ENCODE measurements around the gene B9D1.
A peak's percentile ranks its signal among the peaks of the same experiment; 100 is the strongest.

B9D1 gene

DNA sequence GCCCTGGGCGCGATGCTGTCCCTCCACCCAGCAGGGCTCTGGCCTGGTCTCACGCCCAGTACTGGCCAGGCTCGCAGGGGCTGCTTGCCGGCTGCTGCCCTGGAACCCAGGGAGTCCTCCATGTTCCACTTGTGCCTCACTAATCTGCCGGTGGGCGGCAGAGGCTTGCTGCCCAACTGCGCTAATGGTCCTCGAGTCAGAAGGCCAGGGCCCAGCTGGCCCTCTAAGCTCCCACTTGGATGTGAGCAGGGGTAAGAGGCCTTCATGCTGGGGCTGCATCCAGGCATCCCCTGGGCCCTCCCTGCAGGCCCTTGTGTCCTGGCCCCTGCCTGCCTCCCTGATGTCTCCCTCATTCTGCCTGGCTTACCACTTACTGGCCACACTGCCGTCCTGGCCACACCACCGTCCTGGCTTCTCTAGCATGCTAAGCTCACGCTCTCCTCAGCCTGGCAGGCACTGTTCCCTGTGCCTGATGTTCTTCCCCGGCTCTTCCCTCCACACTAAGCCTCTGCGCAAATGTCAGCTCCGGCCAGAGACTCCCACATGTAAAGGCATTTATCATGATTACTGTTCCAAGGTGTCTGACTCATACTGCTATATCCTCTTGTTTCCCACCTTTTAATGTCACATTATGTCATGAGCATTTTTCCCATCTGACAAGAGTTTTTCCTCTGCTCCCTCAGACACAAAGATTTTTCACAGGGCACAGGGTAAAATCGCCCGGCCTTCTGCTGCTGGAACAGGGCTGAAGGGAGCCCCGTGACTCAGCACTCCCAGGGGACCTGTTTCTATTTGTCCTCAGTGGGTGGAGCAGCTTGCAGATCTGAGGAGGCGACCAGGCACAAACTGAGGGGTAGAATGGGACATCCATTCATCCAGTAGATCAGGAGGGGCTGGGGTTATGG is 15.9 kb downstream of the B9D1 start:
- DNase-seq = peak; percentile 57
- in situ Hi-C loops (cut with HindIII; ENCODE audit: low pct_ligation_motif_present, low pct_unique_long_range_greater_than_20kb, low sequenced_read_pairs) = no loop called here

DNA sequence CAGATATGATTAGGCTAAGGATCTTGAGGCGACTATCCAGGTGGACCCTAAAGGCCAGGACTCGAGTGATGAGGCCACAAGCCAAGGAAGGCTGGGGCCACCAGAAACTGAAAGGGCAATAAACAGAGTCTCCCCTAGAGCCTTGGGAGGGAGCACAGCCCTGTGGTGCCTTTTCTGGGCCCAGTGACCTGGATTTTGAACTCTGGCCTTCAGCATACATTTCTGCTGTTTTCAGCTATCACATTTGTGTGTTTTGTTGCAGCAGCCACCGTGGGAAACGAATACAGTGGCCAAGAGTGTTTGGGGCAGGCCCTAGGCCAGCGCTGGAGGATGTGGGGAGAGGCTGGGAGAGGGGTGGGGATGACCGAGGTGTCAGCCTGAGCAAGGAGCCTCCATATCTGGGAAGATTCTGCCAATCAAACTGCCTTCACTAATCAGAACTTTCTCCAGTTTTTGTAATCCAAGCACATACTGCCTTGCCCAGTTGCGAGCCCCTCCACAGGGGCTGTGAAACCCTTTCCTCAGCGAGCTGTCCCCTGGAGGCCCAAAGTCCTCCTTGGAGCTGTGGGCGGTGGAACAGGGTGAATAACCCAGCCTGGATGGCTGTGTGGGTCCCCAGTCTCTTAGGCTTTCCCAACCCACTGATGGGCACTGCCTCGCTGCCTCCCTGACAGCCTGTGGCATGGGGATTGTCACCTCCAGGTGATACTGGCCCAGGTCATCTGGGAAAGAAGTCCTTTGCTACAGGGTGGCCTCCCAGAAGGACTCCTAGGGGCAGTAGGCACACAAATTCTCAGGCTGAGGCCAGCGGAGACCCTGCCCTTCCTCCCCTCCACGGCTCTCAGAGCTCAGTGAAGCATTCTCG is 16.8 kb downstream of the B9D1 start:
- DNase-seq = no peak
- in situ Hi-C loops (cut with HindIII; ENCODE audit: low pct_ligation_motif_present, low pct_unique_long_range_greater_than_20kb, low sequenced_read_pairs) = no loop called here

DNA sequence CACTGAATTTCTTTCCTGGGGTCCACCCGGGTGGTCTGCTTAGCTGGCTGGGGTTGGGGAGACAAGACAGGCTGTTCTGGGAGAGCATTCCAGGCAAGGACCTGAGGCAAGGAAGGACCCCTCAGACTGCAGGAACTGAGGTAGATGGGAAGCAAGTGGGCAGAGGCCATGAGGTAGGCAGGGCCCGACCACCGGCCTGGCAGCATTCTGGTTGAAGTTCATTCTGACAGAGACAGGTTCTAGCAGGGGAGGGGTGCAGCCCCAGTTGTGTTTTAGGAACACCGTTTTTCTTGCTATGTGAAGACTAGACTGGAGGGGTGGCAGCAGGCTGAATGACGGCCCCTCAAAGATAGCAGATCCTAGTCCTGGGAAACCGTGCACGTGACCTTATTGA is 17.5 kb downstream of the B9D1 start:
- no peak for DNase-seq
- in situ Hi-C loops (cut with HindIII; ENCODE audit: low pct_ligation_motif_present, low pct_unique_long_range_greater_than_20kb, low sequenced_read_pairs) = no loop called here

DNA sequence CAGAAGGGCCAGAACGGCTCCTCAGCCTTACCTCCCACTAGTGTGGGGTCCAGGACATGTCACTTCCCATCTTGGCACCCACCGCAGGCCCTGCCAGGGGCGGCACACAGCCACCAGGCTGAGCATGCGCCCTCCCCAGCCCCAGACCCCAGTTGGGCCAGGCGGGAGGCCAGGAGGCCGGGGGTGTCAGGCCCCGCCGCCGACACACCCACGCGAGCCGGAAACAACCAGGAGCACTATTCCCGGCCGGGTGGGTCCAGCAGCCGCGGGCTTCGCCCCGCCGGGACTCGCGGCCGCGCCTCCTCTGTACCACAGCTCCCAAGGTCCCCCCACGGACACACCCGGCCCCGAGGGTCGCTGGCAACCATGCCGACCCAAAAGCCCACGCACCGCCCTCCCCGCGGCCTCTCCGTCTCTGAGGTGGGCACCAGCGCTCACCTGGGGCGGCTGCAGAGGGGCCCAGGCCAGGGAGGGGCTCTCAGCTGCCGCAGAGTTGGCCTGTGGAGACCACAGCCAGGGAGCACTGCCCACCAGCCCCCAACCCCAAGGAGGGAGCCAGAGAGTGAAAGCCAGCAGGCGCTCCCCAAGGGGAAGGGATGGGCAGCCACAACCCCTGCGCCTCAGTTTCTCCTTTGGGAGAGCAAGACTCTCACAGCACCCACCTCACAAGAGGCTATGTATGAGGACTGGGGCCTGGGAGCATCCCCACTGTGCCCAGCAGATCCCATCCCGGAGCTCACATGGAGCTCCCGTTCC is 18.0 kb downstream of the B9D1 start:
- no peak for DNase-seq
- in situ Hi-C loops (cut with HindIII; ENCODE audit: low pct_ligation_motif_present, low pct_unique_long_range_greater_than_20kb, low sequenced_read_pairs) = no loop called here

DNA sequence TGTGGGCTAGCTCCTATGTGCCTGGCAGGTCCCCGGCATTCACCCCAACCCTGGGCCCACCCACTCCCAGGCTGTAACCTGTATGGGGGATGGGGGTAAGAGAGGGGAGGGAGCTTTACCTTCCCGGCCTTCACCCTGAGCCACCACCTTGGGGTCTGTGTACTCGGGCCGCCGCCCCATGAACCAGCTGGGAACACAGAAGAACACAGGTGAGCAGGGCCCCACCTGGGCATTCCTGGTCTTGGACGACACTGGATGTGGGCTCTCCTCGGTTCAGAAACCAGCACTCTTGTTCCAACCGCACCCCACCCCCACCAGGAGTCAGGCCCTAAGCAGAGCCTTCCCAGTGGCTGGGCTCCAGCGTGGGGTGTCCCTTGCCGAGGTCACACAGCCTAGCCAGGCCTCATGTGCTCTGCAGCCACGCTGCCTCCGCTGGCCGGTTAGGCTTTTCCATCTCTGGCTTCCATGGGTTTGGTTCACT is 18.8 kb downstream of the B9D1 start:
- no peak for DNase-seq
- in situ Hi-C loops (cut with HindIII; ENCODE audit: low pct_ligation_motif_present, low pct_unique_long_range_greater_than_20kb, low sequenced_read_pairs) = no loop called here

DNA sequence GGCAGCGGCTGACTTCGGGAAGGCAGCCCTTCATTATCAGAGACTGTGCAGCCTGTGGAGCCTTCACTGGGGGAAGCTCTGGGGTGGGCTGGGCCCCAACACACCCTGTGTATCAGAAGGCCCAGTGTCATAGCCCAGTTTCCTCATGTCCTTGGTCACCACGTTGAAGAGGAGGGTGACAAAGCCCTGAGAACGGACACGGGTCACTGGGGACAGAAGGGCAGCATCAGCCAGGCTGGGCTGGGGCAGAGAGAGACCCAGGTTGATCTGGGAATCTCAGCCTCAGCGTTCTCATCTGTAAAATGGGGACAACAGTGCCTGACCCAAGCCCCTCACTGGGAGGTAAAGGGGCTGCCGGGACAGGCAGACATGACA is 19.3 kb downstream of the B9D1 start:
- no peak for DNase-seq
- in situ Hi-C loops (cut with HindIII; ENCODE audit: low pct_ligation_motif_present, low pct_unique_long_range_greater_than_20kb, low sequenced_read_pairs) = no loop called here

DNA sequence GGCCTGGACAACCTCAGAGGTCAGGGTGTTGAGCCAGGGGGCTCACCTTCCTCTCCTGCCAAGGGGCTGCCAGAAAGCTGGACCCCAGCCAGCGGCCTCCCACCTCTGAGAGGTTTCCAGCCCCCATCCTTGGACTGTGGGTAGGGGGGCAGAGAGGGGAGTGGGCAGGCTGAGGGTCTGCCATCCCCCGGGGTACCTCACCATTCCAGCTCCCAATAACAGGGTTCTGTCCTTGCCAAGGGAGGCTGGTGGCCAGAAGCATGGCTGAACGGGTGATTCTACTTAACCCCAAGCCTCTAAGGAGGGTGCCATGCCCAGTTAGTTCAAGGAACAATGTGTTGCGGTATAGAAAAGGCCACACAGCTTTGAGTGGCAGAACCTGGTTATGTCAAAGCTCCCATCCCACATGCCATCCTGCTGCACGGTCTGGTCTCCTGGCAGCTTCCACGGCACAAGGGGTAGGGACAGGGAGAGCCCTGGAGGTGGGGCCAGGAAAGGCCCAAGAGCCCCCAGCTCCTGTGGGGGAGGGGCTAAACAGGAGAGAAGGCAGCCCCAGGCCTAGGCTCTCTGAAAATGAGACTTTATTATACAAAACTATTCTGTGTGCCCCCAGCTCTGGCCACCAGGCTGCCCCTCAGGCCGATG is 19.8 kb downstream of the B9D1 start:
- in situ Hi-C loops (cut with HindIII; ENCODE audit: low pct_ligation_motif_present, low pct_unique_long_range_greater_than_20kb, low sequenced_read_pairs) = no loop called here
- DNase-seq = no peak

DNA sequence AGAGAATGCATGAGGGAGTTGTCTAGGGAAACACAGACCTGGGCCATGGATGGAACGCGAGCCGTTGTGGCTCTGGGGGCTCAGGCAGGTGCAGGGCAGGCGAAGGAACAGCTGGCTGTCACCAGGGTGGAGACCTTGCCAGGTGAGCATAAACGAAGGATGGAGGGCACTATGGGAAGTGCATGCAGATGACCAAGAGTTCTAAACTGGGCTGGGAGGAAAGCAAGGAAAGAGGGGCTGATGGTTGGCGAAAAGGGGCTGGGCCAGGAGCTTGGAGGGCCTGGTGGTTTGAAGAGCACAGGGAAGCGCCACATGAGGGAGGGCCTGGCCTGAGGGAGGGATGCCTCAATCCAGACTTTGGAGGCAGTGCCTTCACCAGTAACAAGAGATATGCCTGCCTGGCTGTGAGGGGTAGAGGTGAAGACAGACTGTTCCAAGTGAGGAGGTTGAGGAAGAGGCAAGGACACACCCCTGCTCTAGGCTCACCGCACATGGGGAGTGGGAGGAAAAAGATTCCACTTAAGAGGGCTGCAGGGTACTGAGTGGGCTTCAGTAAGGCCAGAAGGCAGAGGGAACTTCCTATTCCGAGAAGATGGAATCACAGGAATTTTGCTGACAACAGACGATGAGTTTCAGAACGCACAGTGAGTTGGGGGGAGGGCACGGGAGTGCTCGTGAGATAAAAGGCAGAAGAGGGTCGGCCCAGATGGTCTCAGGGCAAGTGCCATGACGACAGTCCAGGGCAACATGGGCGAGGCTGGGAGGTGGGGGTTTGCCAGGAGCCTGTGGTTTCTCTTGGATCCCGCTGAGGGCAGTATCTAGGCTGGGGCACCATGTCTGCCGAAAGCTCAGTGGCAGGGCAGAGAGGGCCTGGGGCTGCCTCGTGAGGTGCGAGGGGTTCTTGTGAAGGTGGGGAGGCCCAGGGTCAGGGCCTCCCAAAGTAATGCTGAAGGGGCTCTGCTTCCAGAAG is 20.6 kb downstream of the B9D1 start:
- DNase-seq = no peak
- in situ Hi-C loops (cut with HindIII; ENCODE audit: low pct_ligation_motif_present, low pct_unique_long_range_greater_than_20kb, low sequenced_read_pairs) = no loop called here

DNA sequence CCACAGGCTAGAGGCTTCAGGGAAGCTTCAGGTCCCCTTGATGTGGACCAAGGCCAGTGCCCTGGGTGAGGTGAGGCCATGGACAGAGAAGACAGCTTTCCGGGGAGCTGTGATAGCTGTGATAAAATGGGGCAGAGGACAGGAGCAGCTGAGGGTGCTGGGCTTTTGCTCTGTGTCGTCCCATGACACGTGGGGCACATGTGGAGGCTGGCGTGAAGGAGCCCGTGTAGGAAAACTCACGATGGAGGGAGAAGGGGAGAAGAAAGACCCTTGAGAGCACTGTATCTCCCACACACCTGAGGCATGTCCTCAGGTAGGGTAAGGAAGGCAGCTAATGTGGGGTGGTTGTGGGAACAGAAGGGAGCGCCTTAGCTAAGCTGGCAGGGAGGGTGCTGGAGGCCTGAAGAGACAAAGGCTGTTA is 21.3 kb downstream of the B9D1 start:
- in situ Hi-C loops (cut with HindIII; ENCODE audit: low pct_ligation_motif_present, low pct_unique_long_range_greater_than_20kb, low sequenced_read_pairs) = no loop called here
- DNase-seq = no peak

DNA sequence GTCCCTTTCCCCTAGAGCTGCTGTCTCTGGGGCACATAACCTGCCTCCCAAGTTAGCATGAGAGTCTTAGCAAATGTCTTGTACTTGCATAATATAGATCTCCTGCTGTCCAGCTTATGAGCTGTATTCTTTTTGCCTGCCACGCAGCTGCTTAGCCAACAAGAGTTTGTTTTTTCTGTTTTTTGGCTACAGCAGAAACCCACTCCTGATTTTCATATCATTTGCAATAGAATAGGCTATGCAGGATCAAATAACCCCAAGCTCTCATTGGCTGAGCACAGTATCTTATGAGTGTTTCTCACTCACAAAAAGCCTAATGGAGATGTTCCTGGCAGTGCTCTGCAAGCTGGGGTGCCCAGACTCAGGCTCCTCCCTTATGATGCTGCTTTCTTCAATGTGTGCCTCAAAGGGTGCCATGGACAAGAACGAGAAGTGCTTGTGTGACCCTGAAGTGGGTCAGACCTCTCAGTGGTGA is 23.1 kb downstream of the B9D1 start:
- in situ Hi-C loops (cut with HindIII; ENCODE audit: low pct_ligation_motif_present, low pct_unique_long_range_greater_than_20kb, low sequenced_read_pairs) = no loop called here
- DNase-seq = no peak

DNA sequence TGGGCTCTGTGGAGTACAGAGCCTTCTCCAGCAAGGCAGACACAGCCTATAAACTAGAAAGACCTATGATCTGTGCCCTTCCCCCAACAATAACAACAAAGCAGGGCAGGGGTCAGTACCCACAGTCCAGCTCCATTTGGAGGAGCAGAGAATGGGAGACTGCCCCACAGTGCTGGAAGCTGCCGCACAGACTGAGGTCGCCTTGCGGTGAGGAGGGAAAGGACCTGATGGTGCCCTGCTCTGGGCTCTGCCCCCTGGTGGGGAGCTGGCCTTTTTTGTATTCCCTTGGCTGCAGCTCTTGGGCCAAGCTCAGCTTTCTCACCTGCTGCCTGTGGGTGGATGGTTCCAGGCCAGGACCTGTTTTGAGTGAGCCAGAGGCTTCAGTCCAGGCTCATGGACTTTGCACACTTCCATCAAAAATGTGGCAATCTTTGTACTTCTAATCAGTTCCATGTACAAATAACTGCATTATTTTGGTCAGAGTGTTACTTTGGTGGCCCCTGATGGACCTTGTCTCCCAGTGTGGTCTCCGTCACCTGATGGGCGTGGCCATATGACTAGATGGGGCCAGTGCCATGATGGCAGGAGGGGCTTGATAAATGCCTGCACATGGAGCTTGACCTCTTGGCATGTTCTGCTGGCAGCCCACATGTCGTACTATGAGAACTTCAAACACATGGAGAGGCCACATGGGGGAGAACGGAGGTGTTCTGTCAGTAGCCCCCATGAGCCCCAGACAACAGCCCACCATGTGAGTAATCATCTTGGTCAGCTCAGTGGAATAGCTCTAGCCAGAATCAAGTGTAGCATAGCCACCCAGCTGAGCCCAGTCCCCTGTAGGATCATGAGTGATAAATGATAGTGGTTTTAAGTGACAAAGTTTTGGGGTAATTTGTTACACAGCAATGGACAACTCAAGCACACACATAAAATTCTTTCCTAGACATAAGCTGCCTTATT is 24.2 kb downstream of the B9D1 start:
- peak; percentile 66 for DNase-seq
- in situ Hi-C loops (cut with HindIII; ENCODE audit: low pct_ligation_motif_present, low pct_unique_long_range_greater_than_20kb, low sequenced_read_pairs) = no loop called here

DNA sequence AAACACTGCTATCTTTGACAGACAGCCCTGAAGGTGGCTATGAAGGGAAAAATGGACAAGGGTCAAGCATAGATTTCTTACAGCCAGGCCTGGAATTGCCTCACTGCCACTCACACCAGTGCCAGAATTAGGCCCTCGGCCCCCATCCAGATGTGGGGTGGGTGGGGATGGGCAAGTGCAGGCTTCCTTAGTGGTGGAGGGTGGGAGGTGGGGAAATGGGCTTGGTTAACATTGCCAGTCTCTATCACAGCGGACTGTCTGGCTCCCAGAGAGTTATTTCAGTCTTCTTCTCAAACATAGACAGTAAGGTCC is 24.9 kb downstream of the B9D1 start:
- in situ Hi-C loops (cut with HindIII; ENCODE audit: low pct_ligation_motif_present, low pct_unique_long_range_greater_than_20kb, low sequenced_read_pairs) = no loop called here
- DNase-seq = no peak

DNA sequence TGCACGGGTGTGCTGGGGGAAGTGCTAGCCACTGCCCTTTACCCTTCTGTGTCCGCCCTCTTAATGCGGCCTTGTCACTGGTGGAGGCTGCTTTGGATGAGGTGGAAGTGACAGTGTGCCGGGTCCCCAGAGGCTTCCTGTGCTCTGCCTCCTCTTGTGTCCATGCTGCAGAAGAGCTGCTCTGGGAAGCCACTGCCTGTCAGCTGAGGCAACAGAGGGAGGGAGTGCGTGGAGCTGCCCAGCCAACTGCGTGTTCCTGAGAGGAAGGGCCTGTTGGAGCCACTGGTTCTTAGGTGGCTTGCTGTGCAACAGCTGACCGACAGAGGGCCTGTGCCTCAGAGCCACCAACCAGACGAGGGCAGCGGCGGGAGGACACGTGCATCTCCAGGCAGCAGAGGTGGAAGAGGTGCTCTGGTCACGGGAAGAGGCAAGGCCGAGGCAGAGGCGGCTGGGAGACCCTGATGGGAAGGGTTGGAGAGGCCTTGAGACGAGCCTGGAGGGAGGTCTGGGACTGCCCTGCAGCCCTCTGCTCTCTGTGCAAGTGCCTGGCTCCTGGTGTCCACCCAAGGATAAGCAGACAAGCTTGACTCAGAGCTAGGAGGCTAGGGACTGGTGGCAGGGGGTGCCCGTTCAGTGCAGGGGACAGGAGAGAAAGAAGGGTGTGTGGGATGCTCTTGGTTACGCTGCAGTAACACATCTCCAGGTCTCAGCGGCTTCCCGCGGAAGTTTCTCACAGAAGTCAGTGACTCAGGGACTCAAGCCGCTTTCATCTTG is 25.4 kb downstream of the B9D1 start:
- in situ Hi-C loops (cut with HindIII; ENCODE audit: low pct_ligation_motif_present, low pct_unique_long_range_greater_than_20kb, low sequenced_read_pairs) = no loop called here
- no peak for DNase-seq

DNA sequence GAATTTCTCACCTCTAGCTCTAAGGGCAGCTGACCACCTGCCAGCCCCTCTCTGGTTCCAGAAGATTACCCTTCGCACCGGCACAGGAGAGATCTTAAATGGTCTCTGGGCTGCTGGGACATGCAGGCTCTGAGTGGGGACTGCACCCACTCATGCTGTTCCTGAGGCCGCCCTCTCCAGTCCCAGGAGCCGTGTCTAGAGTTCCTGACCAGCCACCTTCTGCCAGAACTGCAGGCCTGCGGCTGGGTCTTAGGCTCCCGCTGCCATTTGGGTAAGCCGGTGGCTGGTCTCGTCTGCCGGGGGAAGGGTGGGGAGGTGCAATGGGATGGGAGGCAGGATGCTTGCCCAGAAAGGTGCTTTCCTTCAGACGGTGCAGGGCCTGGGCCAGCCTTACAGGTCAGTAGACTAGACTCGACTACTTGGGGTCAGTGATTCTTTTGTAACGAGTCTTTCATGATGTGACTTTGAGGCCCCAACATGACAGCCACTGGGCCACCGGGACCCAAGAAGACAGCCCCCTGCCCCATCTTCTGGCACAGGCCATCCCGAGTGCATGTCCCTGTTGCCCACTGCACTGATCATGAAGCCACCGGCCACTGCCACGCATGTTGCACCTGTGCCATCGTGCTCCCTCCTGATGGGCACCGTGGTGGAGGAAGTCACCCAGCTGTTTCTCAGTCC is 26.4 kb downstream of the B9D1 start:
- DNase-seq = no peak
- in situ Hi-C loops (cut with HindIII; ENCODE audit: low pct_ligation_motif_present, low pct_unique_long_range_greater_than_20kb, low sequenced_read_pairs) = no loop called here

DNA sequence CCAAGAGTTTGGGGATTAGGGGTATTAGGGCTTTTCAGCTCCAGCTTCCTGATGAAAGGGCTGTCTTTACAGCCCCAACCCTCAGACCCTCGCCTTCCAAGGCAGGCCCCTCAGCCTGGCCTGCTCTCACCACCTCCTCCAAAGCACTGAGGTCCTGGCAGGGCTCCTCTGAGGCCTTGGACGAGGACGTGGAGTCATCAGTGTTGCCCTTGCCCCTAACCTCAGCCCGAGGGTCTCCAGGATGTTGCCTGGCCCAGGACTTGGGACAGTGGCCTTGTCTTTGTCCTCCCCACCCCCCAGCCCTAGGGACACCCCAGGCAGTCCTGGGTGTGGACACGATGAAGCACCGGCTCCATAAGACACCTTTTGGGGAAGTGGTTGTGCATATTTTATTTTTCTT is 28.2 kb downstream of the B9D1 start:
- no peak for DNase-seq
- in situ Hi-C loops (cut with HindIII; ENCODE audit: low pct_ligation_motif_present, low pct_unique_long_range_greater_than_20kb, low sequenced_read_pairs) = no loop called here
